Measurements from ENCODE around the gene LRRD1. TPM values are rescaled to one million over a fixed set of nuclear protein-coding genes. Genes with fewer than 3 reads are reported as not detected.

LRRD1 gene
- total and polyA plus RNA-seq, 2 of the 13 experiments (the other 11 are each of a cell fraction or from before 2014, with no cell fraction given), result 0.03 TPM; not detected in 1

DNA sequence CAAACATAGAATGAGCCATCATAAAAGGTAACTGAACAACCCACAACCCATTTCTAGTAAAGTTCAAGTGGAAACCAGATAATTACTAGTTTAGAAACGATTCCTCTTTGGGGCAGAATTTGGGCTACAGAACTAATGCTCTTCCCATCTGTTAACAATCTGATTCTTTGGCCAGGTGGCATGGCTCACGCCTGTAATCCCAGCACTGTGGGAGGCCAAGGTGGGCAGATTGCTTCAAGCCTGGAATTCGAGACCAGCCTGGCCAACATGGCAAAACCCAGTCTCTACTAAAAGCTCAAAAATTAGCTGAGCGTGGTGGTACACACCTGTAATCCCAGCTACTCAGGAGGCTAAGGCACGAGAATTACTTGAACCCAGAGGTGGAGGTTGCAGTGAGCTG lies 63.1 kb downstream of the LRRD1 start:
- H3K27ac ChIP-seq (ENCODE audit: extremely low read length, insufficient read depth, low read length), result no peak overlapping the region
- H3K9ac ChIP-seq (ENCODE audit: insufficient read depth, low read depth, low read length), result no peak overlapping the region
- 93% methylated on average over 5 of the region's 5 CpGs for WGBS (ENCODE audit: low lambda C conversion rate)
- BruUV-seq (replicated peaks), result no TSS peak
- ChIA-PET CTCF (ENCODE audit: low intra/inter-chr PET ratio, low total read pairs) (no interaction called here), POLR2A (no interaction called here)
- DNase-seq (ENCODE audit: low spot score), result no peak
- peaks cover 9% of the 10 kb centered on the region; the same call in 1 of the 2 replicates for H3K4me1 ChIP-seq (ENCODE audit: insufficient read depth, low read length)
- no peak overlapping the region for H3K4me3 ChIP-seq (replicated peaks in 1 of 3; ENCODE audit: insufficient read depth in 1 of 3, low read depth in 2 of 3, low read length in 3 of 3)
- no peak overlapping the region for H2AFZ ChIP-seq (ENCODE audit: low read length)
- H3K27me3 ChIP-seq (ENCODE audit: control insufficient read depth in 1 of 2, insufficient read depth in 2 of 2, low read length in 2 of 2), result no peaks in the 10 kb centered on the region
- peaks cover 8 to 57% of the 10 kb centered on the region in 2 experiments for H3K36me3 ChIP-seq (replicated peaks in 1 of 2; ENCODE audit: control insufficient read depth in 1 of 2, insufficient read depth in 2 of 2, low read length in 2 of 2)
- H3K4me2 ChIP-seq (ENCODE audit: low read depth, low read length), result no peak overlapping the region
- ATAC-seq, result no peak
- no peak for FAIRE-seq
- intact Hi-C loops (cut with micrococcal nuclease; ENCODE audit: unreplicated experiment), result no loop called here
- H3K79me2 ChIP-seq (ENCODE audit: insufficient read depth, low read length), result peaks cover 37% of the 10 kb centered on the region
- peaks cover 54% of the 10 kb centered on the region for H4K20me1 ChIP-seq (ENCODE audit: insufficient read depth, low read length)
- in situ Hi-C loops (cut with HindIII; ENCODE audit: extremely low pct_ligation_motif_present, low pct_unique_long_range_greater_than_20kb), result no loop called here
- H3K9me3 ChIP-seq (ENCODE audit: low read length), result no peaks in the 10 kb centered on the region
- TF ChIP-seq, protein P1, sequence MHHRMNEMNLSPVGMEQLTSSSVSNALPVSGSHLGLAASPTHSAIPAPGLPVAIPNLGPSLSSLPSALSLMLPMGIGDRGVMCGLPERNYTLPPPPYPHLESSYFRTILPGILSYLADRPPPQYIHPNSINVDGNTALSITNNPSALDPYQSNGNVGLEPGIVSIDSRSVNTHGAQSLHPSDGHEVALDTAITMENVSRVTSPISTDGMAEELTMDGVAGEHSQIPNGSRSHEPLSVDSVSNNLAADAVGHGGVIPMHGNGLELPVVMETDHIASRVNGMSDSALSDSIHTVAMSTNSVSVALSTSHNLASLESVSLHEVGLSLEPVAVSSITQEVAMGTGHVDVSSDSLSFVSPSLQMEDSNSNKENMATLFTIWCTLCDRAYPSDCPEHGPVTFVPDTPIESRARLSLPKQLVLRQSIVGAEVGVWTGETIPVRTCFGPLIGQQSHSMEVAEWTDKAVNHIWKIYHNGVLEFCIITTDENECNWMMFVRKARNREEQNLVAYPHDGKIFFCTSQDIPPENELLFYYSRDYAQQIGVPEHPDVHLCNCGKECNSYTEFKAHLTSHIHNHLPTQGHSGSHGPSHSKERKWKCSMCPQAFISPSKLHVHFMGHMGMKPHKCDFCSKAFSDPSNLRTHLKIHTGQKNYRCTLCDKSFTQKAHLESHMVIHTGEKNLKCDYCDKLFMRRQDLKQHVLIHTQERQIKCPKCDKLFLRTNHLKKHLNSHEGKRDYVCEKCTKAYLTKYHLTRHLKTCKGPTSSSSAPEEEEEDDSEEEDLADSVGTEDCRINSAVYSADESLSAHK (CRISPR knock-in tag; IDR thresholded peaks at IDR 0.05; ENCODE audit: borderline replicate concordance), result no peak
- TF ChIP-seq FOXK1 (CRISPR knock-in tag; IDR thresholded peaks at IDR 0.05; ENCODE audit: borderline replicate concordance, low read depth) (no peak), JDP2 (CRISPR knock-in tag; IDR thresholded peaks at IDR 0.05; ENCODE audit: borderline replicate concordance) (no peak), HOXD1 (CRISPR knock-in tag; IDR thresholded peaks at IDR 0.05) (no peak), SIN3B (IDR thresholded peaks at IDR 0.05; ENCODE audit: low read length) (no peak), ZNF746 (CRISPR knock-in tag; IDR thresholded peaks at IDR 0.05) (no peak), MYNN (CRISPR knock-in tag; IDR thresholded peaks at IDR 0.05; ENCODE audit: low read depth) (no peak), TBP (CRISPR knock-in tag; IDR thresholded peaks at IDR 0.05) (no peak), ZMAT5 (CRISPR knock-in tag; IDR thresholded peaks at IDR 0.05; ENCODE audit: borderline replicate concordance, low read depth) (no peak), ZNF567 (CRISPR knock-in tag; IDR thresholded peaks at IDR 0.05; ENCODE audit: borderline replicate concordance) (no peak), ZNF205 (CRISPR knock-in tag; IDR thresholded peaks at IDR 0.05) (no peak)
- TF ChIP-seq, protein P2, sequence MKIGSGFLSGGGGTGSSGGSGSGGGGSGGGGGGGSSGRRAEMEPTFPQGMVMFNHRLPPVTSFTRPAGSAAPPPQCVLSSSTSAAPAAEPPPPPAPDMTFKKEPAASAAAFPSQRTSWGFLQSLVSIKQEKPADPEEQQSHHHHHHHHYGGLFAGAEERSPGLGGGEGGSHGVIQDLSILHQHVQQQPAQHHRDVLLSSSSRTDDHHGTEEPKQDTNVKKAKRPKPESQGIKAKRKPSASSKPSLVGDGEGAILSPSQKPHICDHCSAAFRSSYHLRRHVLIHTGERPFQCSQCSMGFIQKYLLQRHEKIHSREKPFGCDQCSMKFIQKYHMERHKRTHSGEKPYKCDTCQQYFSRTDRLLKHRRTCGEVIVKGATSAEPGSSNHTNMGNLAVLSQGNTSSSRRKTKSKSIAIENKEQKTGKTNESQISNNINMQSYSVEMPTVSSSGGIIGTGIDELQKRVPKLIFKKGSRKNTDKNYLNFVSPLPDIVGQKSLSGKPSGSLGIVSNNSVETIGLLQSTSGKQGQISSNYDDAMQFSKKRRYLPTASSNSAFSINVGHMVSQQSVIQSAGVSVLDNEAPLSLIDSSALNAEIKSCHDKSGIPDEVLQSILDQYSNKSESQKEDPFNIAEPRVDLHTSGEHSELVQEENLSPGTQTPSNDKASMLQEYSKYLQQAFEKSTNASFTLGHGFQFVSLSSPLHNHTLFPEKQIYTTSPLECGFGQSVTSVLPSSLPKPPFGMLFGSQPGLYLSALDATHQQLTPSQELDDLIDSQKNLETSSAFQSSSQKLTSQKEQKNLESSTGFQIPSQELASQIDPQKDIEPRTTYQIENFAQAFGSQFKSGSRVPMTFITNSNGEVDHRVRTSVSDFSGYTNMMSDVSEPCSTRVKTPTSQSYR (CRISPR knock-in tag; IDR thresholded peaks at IDR 0.05; ENCODE audit: borderline replicate concordance), result no peak
- TF ChIP-seq, protein P3, sequence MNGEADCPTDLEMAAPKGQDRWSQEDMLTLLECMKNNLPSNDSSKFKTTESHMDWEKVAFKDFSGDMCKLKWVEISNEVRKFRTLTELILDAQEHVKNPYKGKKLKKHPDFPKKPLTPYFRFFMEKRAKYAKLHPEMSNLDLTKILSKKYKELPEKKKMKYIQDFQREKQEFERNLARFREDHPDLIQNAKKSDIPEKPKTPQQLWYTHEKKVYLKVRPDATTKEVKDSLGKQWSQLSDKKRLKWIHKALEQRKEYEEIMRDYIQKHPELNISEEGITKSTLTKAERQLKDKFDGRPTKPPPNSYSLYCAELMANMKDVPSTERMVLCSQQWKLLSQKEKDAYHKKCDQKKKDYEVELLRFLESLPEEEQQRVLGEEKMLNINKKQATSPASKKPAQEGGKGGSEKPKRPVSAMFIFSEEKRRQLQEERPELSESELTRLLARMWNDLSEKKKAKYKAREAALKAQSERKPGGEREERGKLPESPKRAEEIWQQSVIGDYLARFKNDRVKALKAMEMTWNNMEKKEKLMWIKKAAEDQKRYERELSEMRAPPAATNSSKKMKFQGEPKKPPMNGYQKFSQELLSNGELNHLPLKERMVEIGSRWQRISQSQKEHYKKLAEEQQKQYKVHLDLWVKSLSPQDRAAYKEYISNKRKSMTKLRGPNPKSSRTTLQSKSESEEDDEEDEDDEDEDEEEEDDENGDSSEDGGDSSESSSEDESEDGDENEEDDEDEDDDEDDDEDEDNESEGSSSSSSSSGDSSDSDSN (CRISPR knock-in tag; IDR thresholded peaks at IDR 0.05), result no peak

Data from HepG2 (cell line).